ENCODE results near the gene UXS1. TPM values are rescaled to one million over a fixed set of nuclear protein-coding genes. Genes with fewer than 3 reads are reported as not detected.

UXS1 gene
- total RNA-seq, 1 experiment from 2014 or later = 46.3 TPM

DNA sequence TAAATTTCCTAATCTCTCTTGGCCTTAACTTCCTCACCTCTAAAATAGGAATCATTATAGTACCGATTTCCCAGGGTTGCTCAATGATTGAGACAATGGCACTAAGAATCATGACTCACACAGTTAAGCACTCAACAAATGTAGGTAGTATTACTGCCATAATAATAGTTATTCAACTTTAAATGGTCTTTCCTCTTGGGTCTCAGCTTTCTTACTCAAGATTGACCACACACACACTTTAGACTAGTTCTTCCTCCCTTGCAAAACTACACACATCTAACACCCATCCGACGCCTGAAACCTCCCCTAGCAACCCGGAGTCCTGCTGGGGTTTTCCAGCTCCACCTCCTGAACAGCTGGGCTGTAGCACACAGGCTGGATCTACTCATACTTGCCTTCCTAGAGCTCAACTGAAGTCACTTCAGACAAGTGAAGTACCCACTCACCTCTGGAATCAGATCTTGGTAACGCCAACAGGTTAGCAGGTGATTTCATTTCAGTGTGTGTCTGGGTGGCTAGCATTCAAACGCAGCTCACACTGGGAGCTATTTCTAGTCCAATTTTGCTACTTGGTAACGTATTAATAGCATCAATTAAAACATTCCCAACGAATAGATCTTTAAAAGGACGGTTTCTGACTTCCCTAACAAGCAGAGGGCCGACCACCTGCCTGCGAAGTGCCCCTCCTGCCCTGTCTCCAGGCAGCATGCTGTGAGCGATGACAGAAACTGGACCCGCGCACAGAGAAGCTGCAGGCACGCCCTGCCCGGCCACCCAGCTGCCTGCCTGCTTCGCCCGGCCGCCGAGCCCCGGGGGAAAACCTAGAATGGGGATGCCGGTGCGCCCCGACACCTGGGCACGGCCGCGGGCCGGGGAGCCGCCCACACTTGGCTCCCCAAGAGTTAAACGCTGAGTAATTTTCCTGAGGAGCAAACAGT lies 1.1 kb downstream of the UXS1 start:
- no peak overlapping the region for H4K8ac ChIP-seq (replicated peaks; ENCODE audit: insufficient read length, low read depth, low read length)
- no CpG with 5 or more reads among the region's 30 CpGs for WGBS (ENCODE audit: extremely low coverage, insufficient read length, low lambda C conversion rate)
- H3K27me3 ChIP-seq (ENCODE audit: insufficient read depth, low read length) = no peaks in the 10 kb centered on the region
- peaks cover 9% of the 10 kb centered on the region for H3K23me2 ChIP-seq (ENCODE audit: insufficient read length, low read depth, low read length, poor library complexity, severe bottlenecking)
- H3K4me3 Mint-ChIP-seq = peak overlapping the region; percentile 79 to 80
- H2AK5ac ChIP-seq (ENCODE audit: insufficient read length, low read length) = no peak overlapping the region
- no peak overlapping the region for H4K5ac ChIP-seq (ENCODE audit: insufficient read length, low read depth, low read length)
- no peak overlapping the region for H3K18ac ChIP-seq (ENCODE audit: insufficient read length, low read depth, low read length)
- H3K9me3 ChIP-seq (ENCODE audit: control insufficient read depth, low read depth, low read length) = no peaks in the 10 kb centered on the region
- TF ChIP-seq CTCF (conservative IDR thresholded peaks at IDR 0.05) = no peak
- H3K79me2 ChIP-seq (ENCODE audit: insufficient read depth, low read length) = peaks cover 30% of the 10 kb centered on the region; the same call in 1 of the 2 replicates
- H2BK12ac ChIP-seq (ENCODE audit: insufficient read length, low read depth, low read length) = no peak overlapping the region
- H3K9ac ChIP-seq (ENCODE audit: extremely low read depth, insufficient read length, low read length) = peak overlapping the region; percentile 33
- no peaks in the 10 kb centered on the region; the same call in none of the 2 replicates for H3K27me3 Mint-ChIP-seq (ENCODE audit: low read depth)
- H3K79me1 ChIP-seq (ENCODE audit: insufficient read depth, low read depth, low read length, poor library complexity, severe bottlenecking) = peaks cover 10% of the 10 kb centered on the region
- H3K23ac ChIP-seq (ENCODE audit: insufficient read length, low read depth, low read length) = no peak overlapping the region
- no peak overlapping the region; a peak in 1 of 7 replicates for H3K27ac Mint-ChIP-seq
- peak overlapping the region; percentile 98 for H3K4me2 ChIP-seq (ENCODE audit: insufficient read depth, insufficient read length, low read length)
- H2BK20ac ChIP-seq (ENCODE audit: low read depth, low read length, poor library complexity, severe bottlenecking) = no peak overlapping the region
- H2BK15ac ChIP-seq (ENCODE audit: low read depth, low read length) = no peak overlapping the region
- H3K36me3 Mint-ChIP-seq (ENCODE audit: insufficient read depth in 1 of 3, low read depth in 3 of 3) = peaks cover 1 to 5% (median 3%) of the 10 kb centered on the region in 3 experiments; a peak in 4 of 7 replicates
- no peak overlapping the region for H2BK5ac ChIP-seq (ENCODE audit: insufficient read length, low read length)
- no peak overlapping the region for H3K27ac ChIP-seq (ENCODE audit: insufficient read length, low read depth, low read length)
- H3T11ph ChIP-seq (ENCODE audit: low read length) = no peak overlapping the region
- no peak overlapping the region for H4K91ac ChIP-seq (ENCODE audit: insufficient read length, low read depth, low read length)
- peaks cover 47% of the 10 kb centered on the region in 2 experiments for H3K4me1 Mint-ChIP-seq
- no peak for DNase-seq
- H3K4ac ChIP-seq (ENCODE audit: low read depth, low read length) = no peak overlapping the region
- no peaks in the 10 kb centered on the region; a peak in 1 of 5 replicates for H3K9me3 Mint-ChIP-seq
- no peak overlapping the region for H2AFZ ChIP-seq (ENCODE audit: low read length)
- H4K20me1 ChIP-seq (ENCODE audit: control insufficient read depth, insufficient read depth, insufficient read length) = peaks cover 4% of the 10 kb centered on the region
- H2BK120ac ChIP-seq (ENCODE audit: low read depth, low read length, poor library complexity, severe bottlenecking) = no peak overlapping the region
- no peak overlapping the region for H3K14ac ChIP-seq (ENCODE audit: insufficient read depth, low read length)
- H3K56ac ChIP-seq (ENCODE audit: insufficient read length, low read depth, low read length) = no peak overlapping the region
- peaks cover 9% of the 10 kb centered on the region; the same call in 1 of the 2 replicates for H3K4me1 ChIP-seq (ENCODE audit: insufficient read depth, low read length)
